ENCODE data around the gene DNAJC24.

The DNAJC24 gene

GRCh38 chr11:31433851-31434250, 64.2 kb downstream of the DNAJC24 start:
- Histone ChIP-seq H3K9me3 (ENCODE audit: control insufficient read depth in 5 of 5, low read length in 5 of 5) (no peaks in the 10 kb centered on the region), H3K27ac (ENCODE audit: low read depth, low read length) (no peak overlapping the region), H3K36me3 (ENCODE audit: control insufficient read depth in 5 of 5, insufficient read depth in 5 of 5, low read length in 5 of 5) (peaks cover 7 to 26% (median 10%) of the 10 kb centered on the region in 5 donors), H3K4me1 (ENCODE audit: control insufficient read depth in 5 of 5, insufficient read depth in 5 of 5, low read length in 5 of 5) (no peaks in the 10 kb centered on the region), H3K4me3 (ENCODE audit: low read depth in 1 of 5, low read length in 5 of 5) (no peak overlapping the region), H3K27me3 (ENCODE audit: control insufficient read depth in 5 of 5, insufficient read depth in 4 of 5, low read length in 5 of 5) (no peaks in the 10 kb centered on the region), H3K9ac (ENCODE audit: low read length in 5 of 5) (no peak overlapping the region)

GRCh38 chr11:31437742-31438435, 68.2 kb downstream of the DNAJC24 start:
- Histone ChIP-seq H3K4me3 (ENCODE audit: low read depth in 1 of 5, low read length in 5 of 5) (no peak overlapping the region), H3K4me1 (ENCODE audit: control insufficient read depth in 5 of 5, insufficient read depth in 5 of 5, low read length in 5 of 5) (no peaks in the 10 kb centered on the region), H3K9ac (ENCODE audit: low read length in 5 of 5) (no peak overlapping the region), H3K36me3 (ENCODE audit: control insufficient read depth in 5 of 5, insufficient read depth in 5 of 5, low read length in 5 of 5) (peaks cover 0 to 4% (median 0%) of the 10 kb centered on the region in 5 donors), H3K27me3 (ENCODE audit: control insufficient read depth in 5 of 5, insufficient read depth in 4 of 5, low read length in 5 of 5) (no peaks in the 10 kb centered on the region), H3K9me3 (ENCODE audit: control insufficient read depth in 5 of 5, low read length in 5 of 5) (no peaks in the 10 kb centered on the region), H3K27ac (ENCODE audit: low read depth, low read length) (no peak overlapping the region)

GRCh38 chr11:31441296-31441695, 71.6 kb downstream of the DNAJC24 start:
- Histone ChIP-seq H3K27me3 (ENCODE audit: control insufficient read depth in 5 of 5, insufficient read depth in 4 of 5, low read length in 5 of 5) (no peaks in the 10 kb centered on the region), H3K4me1 (ENCODE audit: control insufficient read depth in 5 of 5, insufficient read depth in 5 of 5, low read length in 5 of 5) (no peaks in the 10 kb centered on the region), H3K36me3 (ENCODE audit: control insufficient read depth in 5 of 5, insufficient read depth in 5 of 5, low read length in 5 of 5) (peaks cover 0 to 6% (median 0%) of the 10 kb centered on the region in 5 donors), H3K9ac (ENCODE audit: low read length in 5 of 5) (no peak overlapping the region), H3K4me3 (ENCODE audit: low read depth in 1 of 5, low read length in 5 of 5) (no peak overlapping the region), H3K9me3 (ENCODE audit: control insufficient read depth in 5 of 5, low read length in 5 of 5) (no peaks in the 10 kb centered on the region), H3K27ac (ENCODE audit: low read depth, low read length) (no peak overlapping the region)

GRCh38 chr11:31442086-31442485, 72.4 kb downstream of the DNAJC24 start:
- H3K27ac ChIP-seq (ENCODE audit: low read depth, low read length), result no peak overlapping the region

GRCh38 chr11:31443802-31444201, 74.1 kb downstream of the DNAJC24 start:
- peaks cover 0 to 9% (median 0%) of the 10 kb centered on the region in 5 donors for H3K36me3 ChIP-seq (ENCODE audit: control insufficient read depth in 5 of 5, insufficient read depth in 5 of 5, low read length in 5 of 5)
- no peaks in the 10 kb centered on the region for H3K9me3 ChIP-seq (ENCODE audit: control insufficient read depth in 5 of 5, low read length in 5 of 5)
- no peak overlapping the region for H3K9ac ChIP-seq (ENCODE audit: low read length in 5 of 5)
- H3K4me1 ChIP-seq (ENCODE audit: control insufficient read depth in 5 of 5, insufficient read depth in 5 of 5, low read length in 5 of 5), result no peaks in the 10 kb centered on the region
- no peak overlapping the region for H3K27ac ChIP-seq (ENCODE audit: low read depth, low read length)
- no peaks in the 10 kb centered on the region for H3K27me3 ChIP-seq (ENCODE audit: control insufficient read depth in 5 of 5, insufficient read depth in 4 of 5, low read length in 5 of 5)
- H3K4me3 ChIP-seq (ENCODE audit: low read depth in 1 of 5, low read length in 5 of 5), result no peak overlapping the region

More at GRCh38 chr11:31442086-31442485, 72.4 kb downstream of the DNAJC24 start:
- H3K4me3 ChIP-seq (ENCODE audit: low read depth in 1 of 5, low read length in 5 of 5), result no peak overlapping the region
- H3K27me3 ChIP-seq (ENCODE audit: control insufficient read depth in 5 of 5, insufficient read depth in 4 of 5, low read length in 5 of 5), result no peaks in the 10 kb centered on the region
- H3K36me3 ChIP-seq (ENCODE audit: control insufficient read depth in 5 of 5, insufficient read depth in 5 of 5, low read length in 5 of 5), result peaks cover 0 to 6% (median 0%) of the 10 kb centered on the region in 5 donors
- no peaks in the 10 kb centered on the region for H3K4me1 ChIP-seq (ENCODE audit: control insufficient read depth in 5 of 5, insufficient read depth in 5 of 5, low read length in 5 of 5)
- no peak overlapping the region for H3K9ac ChIP-seq (ENCODE audit: low read length in 5 of 5)
- no peaks in the 10 kb centered on the region for H3K9me3 ChIP-seq (ENCODE audit: control insufficient read depth in 5 of 5, low read length in 5 of 5)

- Histone ChIP-seq H3K9me3 (ENCODE audit: control insufficient read depth in 5 of 5, low read length in 5 of 5) (no peaks in the 10 kb centered on the region), H3K36me3 (ENCODE audit: control insufficient read depth in 5 of 5, insufficient read depth in 5 of 5, low read length in 5 of 5) (peaks cover 0 to 10% (median 0%) of the 10 kb centered on the region in 5 donors), H3K4me3 (ENCODE audit: low read depth in 1 of 5, low read length in 5 of 5) (no peak overlapping the region), H3K4me1 (ENCODE audit: control insufficient read depth in 5 of 5, insufficient read depth in 5 of 5, low read length in 5 of 5) (no peaks in the 10 kb centered on the region), H3K27me3 (ENCODE audit: control insufficient read depth in 5 of 5, insufficient read depth in 4 of 5, low read length in 5 of 5) (no peaks in the 10 kb centered on the region), H3K27ac (ENCODE audit: low read depth, low read length) (no peak overlapping the region), H3K9ac (ENCODE audit: low read length in 5 of 5) (no peak overlapping the region)
Observed at GRCh38 chr11:31445621-31446020, 76.0 kb downstream of the DNAJC24 start.

GRCh38 chr11:31449040-31449439, 79.4 kb downstream of the DNAJC24 start:
- H3K4me1 ChIP-seq (ENCODE audit: control insufficient read depth in 5 of 5, insufficient read depth in 5 of 5, low read length in 5 of 5), result no peaks in the 10 kb centered on the region
- no peaks in the 10 kb centered on the region for H3K9me3 ChIP-seq (ENCODE audit: control insufficient read depth in 5 of 5, low read length in 5 of 5)
- H3K27ac ChIP-seq (ENCODE audit: low read depth, low read length), result no peak overlapping the region
- no peak overlapping the region for H3K9ac ChIP-seq (ENCODE audit: low read length in 5 of 5)
- no peak overlapping the region for H3K4me3 ChIP-seq (ENCODE audit: low read depth in 1 of 5, low read length in 5 of 5)
- no peaks in the 10 kb centered on the region for H3K27me3 ChIP-seq (ENCODE audit: control insufficient read depth in 5 of 5, insufficient read depth in 4 of 5, low read length in 5 of 5)
- H3K36me3 ChIP-seq (ENCODE audit: control insufficient read depth in 5 of 5, insufficient read depth in 5 of 5, low read length in 5 of 5), result peaks cover 0 to 21% (median 0%) of the 10 kb centered on the region in 5 donors

GRCh38 chr11:31450841-31451240, 81.2 kb downstream of the DNAJC24 start:
- H3K9ac ChIP-seq (ENCODE audit: low read length in 5 of 5), result no peak overlapping the region
- H3K36me3 ChIP-seq (ENCODE audit: control insufficient read depth in 5 of 5, insufficient read depth in 5 of 5, low read length in 5 of 5), result peaks cover 0 to 17% (median 0%) of the 10 kb centered on the region in 5 donors
- no peaks in the 10 kb centered on the region for H3K4me1 ChIP-seq (ENCODE audit: control insufficient read depth in 5 of 5, insufficient read depth in 5 of 5, low read length in 5 of 5)
- H3K27me3 ChIP-seq (ENCODE audit: control insufficient read depth in 5 of 5, insufficient read depth in 4 of 5, low read length in 5 of 5), result no peaks in the 10 kb centered on the region
- no peaks in the 10 kb centered on the region for H3K9me3 ChIP-seq (ENCODE audit: control insufficient read depth in 5 of 5, low read length in 5 of 5)
- H3K4me3 ChIP-seq (ENCODE audit: low read depth in 1 of 5, low read length in 5 of 5), result no peak overlapping the region
- no peak overlapping the region for H3K27ac ChIP-seq (ENCODE audit: low read depth, low read length)

- Histone ChIP-seq H3K4me1 (ENCODE audit: control insufficient read depth in 5 of 5, insufficient read depth in 5 of 5, low read length in 5 of 5) (no peaks in the 10 kb centered on the region), H3K4me3 (ENCODE audit: low read depth in 1 of 5, low read length in 5 of 5) (no peak overlapping the region)
Observed at GRCh38 chr11:31455177-31455576, 85.5 kb downstream of the DNAJC24 start.

GRCh38 chr11:31464436-31464835, 94.8 kb downstream of the DNAJC24 start:
- H3K9me3 ChIP-seq (ENCODE audit: control insufficient read depth in 5 of 5, low read length in 5 of 5), result peaks cover 0 to 13% (median 6%) of the 10 kb centered on the region in 5 donors
- no peaks in the 10 kb centered on the region for H3K27me3 ChIP-seq (ENCODE audit: control insufficient read depth in 5 of 5, insufficient read depth in 4 of 5, low read length in 5 of 5)
- H3K36me3 ChIP-seq (ENCODE audit: control insufficient read depth in 5 of 5, insufficient read depth in 5 of 5, low read length in 5 of 5), result peaks cover 0 to 13% (median 0%) of the 10 kb centered on the region in 5 donors
- no peak overlapping the region for H3K4me3 ChIP-seq (ENCODE audit: low read depth in 1 of 5, low read length in 5 of 5)
- H3K4me1 ChIP-seq (ENCODE audit: control insufficient read depth in 5 of 5, insufficient read depth in 5 of 5, low read length in 5 of 5), result no peaks in the 10 kb centered on the region
- H3K9ac ChIP-seq (ENCODE audit: low read length in 5 of 5), result no peak overlapping the region
- no peak overlapping the region for H3K27ac ChIP-seq (ENCODE audit: low read depth, low read length)

More at GRCh38 chr11:31455177-31455576, 85.5 kb downstream of the DNAJC24 start:
- Histone ChIP-seq H3K9ac (ENCODE audit: low read length in 5 of 5) (no peak overlapping the region), H3K27me3 (ENCODE audit: control insufficient read depth in 5 of 5, insufficient read depth in 4 of 5, low read length in 5 of 5) (no peaks in the 10 kb centered on the region), H3K36me3 (ENCODE audit: control insufficient read depth in 5 of 5, insufficient read depth in 5 of 5, low read length in 5 of 5) (peaks cover 0 to 13% (median 0%) of the 10 kb centered on the region in 5 donors), H3K9me3 (ENCODE audit: control insufficient read depth in 5 of 5, low read length in 5 of 5) (no peaks in the 10 kb centered on the region), H3K27ac (ENCODE audit: low read depth, low read length) (no peak overlapping the region)

Measured in subcutaneous abdominal adipose tissue (tissue), 5 donors.